Stimulated activated naive CD8-positive, alpha-beta T cell treated with anti-CD3 and anti-CD28 coated beads, Interleukin-15, amount 100 ng/mL, for 72 hours (primary cell): ENCODE results near the gene TRPM1.

Experiments used
- ATAC-seq: fragments of 150-1000 bp; cut with Tn5 transposase; 2 replicates; pipeline ENCODE4 v1.10.0; 2021; ENCODE audit warnings: mild to moderate bottlenecking, moderate library complexity
- DNase-seq, 2 donors: peaks; one replicate each; pipeline ENCODE4 v3.0.0; 2021 to 2022
- H3K27ac Mint-ChIP-seq, 2 donors: one replicate each; pipeline ENCODE4 v1.8.0; 2022; ENCODE audit warnings: mild to moderate bottlenecking in 2 of 2, mixed read lengths in 2 of 2, moderate library complexity in 2 of 2
- H3K27me3 Mint-ChIP-seq: one replicate; pipeline ENCODE4 v1.8.0; 2022; ENCODE audit warnings: mixed read lengths
- H3K4me1 Mint-ChIP-seq: one replicate; pipeline ENCODE4 v1.8.0; 2022; ENCODE audit warnings: mild to moderate bottlenecking, mixed read lengths
- H3K4me3 Mint-ChIP-seq, 2 donors: one replicate each; pipeline ENCODE4 v1.8.0; 2022; ENCODE audit warnings: mild to moderate bottlenecking in 2 of 2, mixed read lengths in 2 of 2, moderate library complexity in 1 of 2
- H3K9me3 Mint-ChIP-seq, 2 donors: one replicate each; pipeline ENCODE4 v1.8.0; 2022; ENCODE audit warnings: mixed read lengths in 2 of 2

Gene TRPM1

DNA sequence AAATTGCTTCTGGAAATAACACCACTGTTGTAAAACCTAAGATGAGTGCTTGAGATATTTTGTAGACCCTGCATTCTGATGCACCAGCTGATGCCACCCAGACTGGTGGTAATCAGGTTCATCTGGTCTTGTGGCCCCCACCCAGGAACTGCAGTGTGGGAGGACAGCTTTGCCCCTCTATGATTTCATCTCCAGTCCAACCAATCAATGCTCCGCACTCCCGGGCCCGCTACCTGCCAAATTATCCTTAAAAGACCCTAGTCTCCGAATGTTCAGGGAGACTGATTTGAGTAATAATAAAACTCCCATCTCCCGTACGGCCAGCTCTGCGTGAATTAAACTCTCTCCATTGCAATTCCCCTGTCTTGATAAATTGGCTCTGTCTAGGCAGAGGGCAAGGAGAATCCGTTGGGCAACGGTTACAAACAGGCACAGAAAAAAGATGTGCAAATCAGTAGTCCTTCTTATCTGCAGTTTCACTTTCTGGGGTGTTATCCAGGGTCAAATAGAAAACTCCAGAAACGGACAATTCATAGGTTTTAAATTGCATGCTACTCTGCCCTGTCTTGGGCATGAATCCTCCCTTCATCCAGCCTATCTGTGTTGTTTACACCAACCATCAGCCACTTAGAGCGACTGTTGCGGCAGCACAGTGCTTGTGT lies 29.2 kb upstream of the TRPM1 start:
- ATAC-seq: no peak
- DNase-seq: no peak
- H3K27ac Mint-ChIP-seq: no peak overlapping the region
- no peaks in the 10 kb centered on the region for H3K4me1 Mint-ChIP-seq
- H3K27me3 Mint-ChIP-seq: no peaks in the 10 kb centered on the region
- no peak overlapping the region for H3K4me3 Mint-ChIP-seq
- no peaks in the 10 kb centered on the region for H3K9me3 Mint-ChIP-seq

DNA sequence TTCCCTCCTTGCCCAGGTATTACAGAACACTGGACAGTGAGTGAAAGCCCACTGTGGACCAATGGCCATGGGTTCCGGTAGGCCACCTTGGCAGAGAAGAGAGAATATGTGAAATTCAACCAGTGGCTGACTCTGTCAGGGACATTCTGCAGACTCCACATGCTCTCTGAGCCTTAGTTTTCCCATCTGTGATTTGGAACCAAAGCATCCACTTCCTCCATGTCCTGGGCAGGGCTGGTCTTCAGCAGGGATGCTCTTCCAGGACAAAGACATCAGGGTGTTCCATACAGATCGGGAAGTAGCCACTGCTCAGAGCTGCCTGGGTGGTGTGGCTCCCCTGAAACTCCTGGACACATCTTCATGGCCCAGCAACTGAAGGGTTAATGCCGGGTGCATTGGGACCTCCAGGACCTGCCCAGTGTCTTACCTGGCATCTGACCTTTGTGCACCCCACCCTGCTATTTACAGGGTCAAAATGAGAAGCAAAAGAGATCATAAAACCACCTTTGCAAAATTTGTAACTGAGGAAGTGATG lies 28.3 kb upstream of the TRPM1 start:
- H3K4me3 Mint-ChIP-seq: no peak overlapping the region
- no peaks in the 10 kb centered on the region for H3K27me3 Mint-ChIP-seq
- H3K4me1 Mint-ChIP-seq: no peaks in the 10 kb centered on the region
- ATAC-seq (no peak), DNase-seq (no peak)
- H3K27ac Mint-ChIP-seq: no peak overlapping the region
- H3K9me3 Mint-ChIP-seq: no peaks in the 10 kb centered on the region

GRCh38 chr15:31128919-31129768 lies 27.6 kb upstream of the TRPM1 start:
- H3K27me3 Mint-ChIP-seq: no peaks in the 10 kb centered on the region
- DNase-seq (peak; percentile 70 to 71), ATAC-seq (peak; percentile 83)
- no peaks in the 10 kb centered on the region for H3K9me3 Mint-ChIP-seq
- no peak overlapping the region for H3K27ac Mint-ChIP-seq
- H3K4me1 Mint-ChIP-seq: no peaks in the 10 kb centered on the region
- H3K4me3 Mint-ChIP-seq: no peak overlapping the region

- Mint-ChIP-seq H3K27me3 (no peaks in the 10 kb centered on the region), H3K4me1 (no peaks in the 10 kb centered on the region), H3K9me3 (no peaks in the 10 kb centered on the region), H3K27ac (no peak overlapping the region), H3K4me3 (no peak overlapping the region)
- DNase-seq: no peak
- no peak for ATAC-seq
These were observed 27.0 kb upstream of the TRPM1 start for GRCh38 chr15:31128477-31128876.

DNA sequence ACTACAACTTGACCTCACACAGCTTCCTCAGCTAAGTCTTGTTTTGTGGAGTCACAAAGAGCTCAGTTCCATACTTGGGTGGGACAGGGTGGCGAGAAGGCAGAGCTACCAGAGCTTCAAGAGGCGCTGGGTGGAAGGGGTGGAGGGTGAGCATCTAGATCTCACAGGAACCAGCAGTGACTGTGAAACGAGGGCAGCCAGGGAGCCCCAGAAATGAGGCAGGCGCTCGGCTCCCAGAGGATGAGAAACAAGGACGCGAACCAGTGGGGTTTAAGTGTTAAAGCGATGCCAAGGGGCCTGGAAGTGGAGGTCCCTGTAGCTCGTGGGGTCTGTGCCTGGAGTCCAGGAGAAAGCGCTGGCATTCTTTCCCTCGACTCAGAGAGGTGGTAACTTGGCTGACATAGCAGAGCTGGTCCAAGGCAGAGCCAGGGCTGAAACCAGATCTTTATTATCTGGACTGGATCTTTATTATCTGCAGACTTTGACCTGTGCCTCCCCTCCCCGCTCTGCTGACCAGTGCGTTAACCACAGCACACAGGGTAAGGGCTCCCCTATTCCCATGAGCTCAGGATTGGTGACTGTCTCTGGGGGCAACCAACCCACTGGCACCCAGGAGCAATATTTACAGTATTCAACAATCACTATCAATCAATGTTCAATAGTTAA lies 26.2 kb upstream of the TRPM1 start:
- no peak overlapping the region for H3K4me3 Mint-ChIP-seq

DNA sequence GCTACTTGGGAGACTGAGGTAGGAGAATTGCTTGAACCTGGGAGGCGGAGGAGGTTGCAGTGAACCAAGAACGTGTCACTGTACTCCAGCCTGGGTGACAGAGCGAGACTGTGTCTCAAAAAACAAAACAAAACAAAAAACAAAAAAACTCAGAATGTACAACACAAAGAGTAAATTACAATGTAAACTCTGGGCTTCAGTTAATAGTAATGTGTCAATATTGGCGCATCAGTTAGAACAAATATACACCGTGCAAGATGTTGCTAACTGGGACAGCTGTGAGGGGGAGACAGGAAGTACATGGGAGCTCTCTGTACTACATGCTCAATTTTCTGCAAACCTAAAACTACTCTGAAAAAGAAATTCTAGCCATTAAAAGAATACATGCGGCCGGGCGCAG lies 23.5 kb upstream of the TRPM1 start:
- Mint-ChIP-seq H3K27ac (no peak overlapping the region), H3K27me3 (no peaks in the 10 kb centered on the region), H3K9me3 (peaks cover 7 to 8% of the 10 kb centered on the region in 2 donors), H3K4me1 (no peaks in the 10 kb centered on the region), H3K4me3 (no peak overlapping the region)
- no peak for ATAC-seq
- DNase-seq: no peak

More for the DNA sequence above, 26.2 kb upstream of the TRPM1 start:
- Mint-ChIP-seq H3K27ac (no peak overlapping the region), H3K4me1 (no peaks in the 10 kb centered on the region), H3K27me3 (no peaks in the 10 kb centered on the region), H3K9me3 (no peaks in the 10 kb centered on the region)
- ATAC-seq (no peak), DNase-seq (no peak)

GRCh38 chr15:31116423-31117030 lies 15.0 kb upstream of the TRPM1 start:
- DNase-seq (no peak), ATAC-seq (no peak)
- Mint-ChIP-seq H3K4me1 (no peaks in the 10 kb centered on the region), H3K9me3 (peaks cover 10 to 12% of the 10 kb centered on the region in 2 donors), H3K27ac (no peak overlapping the region), H3K4me3 (no peak overlapping the region), H3K27me3 (no peaks in the 10 kb centered on the region)

GRCh38 chr15:31111091-31111647 lies 9.6 kb upstream of the TRPM1 start:
- DNase-seq (no peak), ATAC-seq (no peak)
- peaks cover 10 to 12% of the 10 kb centered on the region in 2 donors for H3K9me3 Mint-ChIP-seq
- H3K4me3 Mint-ChIP-seq: no peak overlapping the region
- no peaks in the 10 kb centered on the region for H3K4me1 Mint-ChIP-seq
- no peaks in the 10 kb centered on the region for H3K27me3 Mint-ChIP-seq
- no peak overlapping the region for H3K27ac Mint-ChIP-seq

DNA sequence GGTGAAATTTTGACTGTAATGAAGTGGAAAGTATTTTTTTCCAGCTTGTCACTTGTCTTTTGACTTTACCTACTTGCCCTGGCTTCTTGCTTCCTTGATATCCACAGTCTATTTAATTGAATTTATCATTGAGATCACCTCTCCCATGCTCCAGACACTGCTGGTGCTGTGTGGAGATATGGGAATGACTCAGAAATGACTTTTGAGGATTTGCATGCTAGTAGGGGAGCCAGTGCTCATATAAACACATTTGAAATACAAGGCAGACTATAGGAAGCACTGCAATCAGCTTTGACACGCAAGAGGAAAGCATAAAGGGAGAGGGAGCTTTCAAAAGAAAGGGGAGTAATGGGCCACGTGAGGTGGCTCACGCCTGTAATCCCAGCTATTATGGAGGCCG lies 7.3 kb upstream of the TRPM1 start:
- Mint-ChIP-seq H3K9me3 (peaks cover 2 to 3% of the 10 kb centered on the region in 2 donors), H3K4me3 (no peak overlapping the region), H3K4me1 (no peaks in the 10 kb centered on the region), H3K27me3 (no peaks in the 10 kb centered on the region), H3K27ac (no peak overlapping the region)
- ATAC-seq: no peak
- DNase-seq: no peak

GRCh38 chr15:31106495-31107300 lies 5.2 kb upstream of the TRPM1 start:
- Mint-ChIP-seq H3K9me3 (no peaks in the 10 kb centered on the region), H3K27me3 (no peaks in the 10 kb centered on the region), H3K4me3 (no peak overlapping the region), H3K27ac (no peak overlapping the region), H3K4me1 (no peaks in the 10 kb centered on the region)
- ATAC-seq: no peak
- no peak for DNase-seq

- no peak for ATAC-seq
- Mint-ChIP-seq H3K27ac (no peak overlapping the region), H3K4me1 (no peaks in the 10 kb centered on the region), H3K9me3 (no peaks in the 10 kb centered on the region), H3K27me3 (no peaks in the 10 kb centered on the region), H3K4me3 (no peak overlapping the region)
- no peak for DNase-seq
These were observed 2.5 kb upstream of the TRPM1 start for GRCh38 chr15:31104003-31104402.

DNA sequence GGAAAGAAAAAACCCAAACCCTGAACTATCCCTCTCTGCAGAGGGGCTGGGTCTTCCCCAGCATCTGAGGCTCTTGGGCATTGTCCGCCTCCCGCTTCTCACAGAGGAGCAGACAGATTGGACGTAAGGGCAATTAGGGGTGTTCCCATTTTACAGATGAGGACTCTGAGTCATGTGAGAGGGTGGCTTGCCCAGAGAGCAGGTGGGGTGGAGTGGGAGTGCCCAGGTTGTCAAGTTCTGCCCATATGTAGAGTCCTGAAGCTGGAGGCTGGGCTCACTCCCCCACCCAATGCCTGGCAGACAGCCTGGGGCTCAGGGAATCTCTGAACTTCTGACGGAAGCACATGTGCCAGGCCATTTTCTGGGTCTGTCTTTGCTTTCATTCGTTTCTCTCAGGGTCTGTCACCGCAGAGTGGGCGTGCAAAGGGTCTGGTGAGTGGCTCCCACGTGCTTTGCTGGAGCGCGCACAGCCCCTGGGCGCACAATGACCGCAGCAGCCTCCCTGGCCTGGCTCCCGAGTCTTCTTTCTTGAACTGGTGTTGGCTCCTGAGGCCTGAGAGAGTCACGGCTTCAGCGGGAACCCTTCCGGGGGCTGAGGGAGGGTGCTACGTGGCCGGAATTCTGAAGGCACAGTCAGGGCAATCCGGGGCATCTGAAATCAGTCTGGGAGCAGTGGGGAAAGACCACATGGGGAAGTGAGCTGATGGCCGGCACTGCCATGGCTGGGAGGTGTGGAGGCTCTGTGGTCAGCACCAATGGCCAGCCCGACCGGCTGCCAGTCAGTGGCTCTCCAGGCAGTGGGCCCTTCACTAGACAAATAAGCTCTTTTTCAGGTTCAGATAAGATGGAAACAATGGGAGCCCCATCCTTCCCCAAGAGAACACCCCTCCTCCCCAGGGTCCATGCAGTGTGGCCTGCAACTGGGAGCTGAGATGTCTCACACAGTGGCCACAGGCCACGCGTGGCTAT lies 1.1 kb upstream of the TRPM1 start:
- Mint-ChIP-seq H3K9me3 (no peaks in the 10 kb centered on the region), H3K27me3 (no peaks in the 10 kb centered on the region), H3K27ac (no peak overlapping the region), H3K4me1 (no peaks in the 10 kb centered on the region), H3K4me3 (no peak overlapping the region)
- ATAC-seq (no peak), DNase-seq (no peak)

DNA sequence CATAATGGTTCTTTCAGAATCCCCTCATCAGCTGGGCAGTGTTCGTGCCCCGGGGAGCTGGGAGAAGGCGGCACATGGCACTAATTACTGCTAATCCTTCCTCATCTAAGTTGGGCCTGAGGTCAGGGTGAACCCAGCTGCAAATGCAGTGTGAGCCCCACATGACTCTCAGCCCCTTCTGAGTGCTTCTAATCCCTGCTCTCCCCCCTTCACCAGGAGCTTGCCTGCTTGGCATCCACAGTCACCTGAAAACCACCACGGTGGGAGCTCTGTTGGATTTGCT lies 455 bp upstream of the TRPM1 start:
- H3K27ac Mint-ChIP-seq: no peak overlapping the region
- ATAC-seq (no peak), DNase-seq (no peak)
- H3K9me3 Mint-ChIP-seq: no peaks in the 10 kb centered on the region
- H3K4me3 Mint-ChIP-seq: no peak overlapping the region
- no peaks in the 10 kb centered on the region for H3K4me1 Mint-ChIP-seq
- H3K27me3 Mint-ChIP-seq: no peaks in the 10 kb centered on the region

DNA sequence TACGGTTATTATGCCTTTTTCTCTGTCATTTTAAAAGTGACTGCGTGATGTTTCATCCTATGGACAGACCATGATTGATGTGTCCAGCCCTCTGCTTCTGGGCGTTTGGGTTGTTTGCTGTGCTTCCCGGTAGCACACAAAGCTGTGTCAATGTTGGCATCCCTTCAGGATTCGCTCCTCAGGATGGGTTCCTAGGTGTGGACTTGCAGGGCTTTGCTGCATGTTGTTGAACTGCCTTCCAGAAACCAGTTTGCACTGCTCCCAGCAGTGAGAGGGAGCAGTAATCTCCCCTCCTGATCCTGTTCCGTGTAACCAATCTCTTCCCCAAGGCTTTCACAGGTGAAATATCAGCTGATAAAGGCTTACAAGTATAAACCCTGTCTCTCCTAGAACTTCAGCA lies 787 bp downstream of the TRPM1 start:
- Mint-ChIP-seq H3K27ac (no peak overlapping the region), H3K4me1 (no peaks in the 10 kb centered on the region), H3K4me3 (no peak overlapping the region), H3K27me3 (no peaks in the 10 kb centered on the region), H3K9me3 (no peaks in the 10 kb centered on the region)
- DNase-seq (no peak), ATAC-seq (no peak)
